Right forelimb (tissue), 1 donor: ENCODE measurements around the gene APOA4.

Experiments
- DNase-seq: peaks from one replicate; pipeline ENCODE4 v3.0.0-alpha.2; 2018

Gene APOA4

GRCh38 chr11:116823031-116823843 is at the start of gene APOA4:
Gene APOA4 (minus strand): TSS chr11:116823304. CDS start chr11:116823191, 113 bp downstream.
- no peak for DNase-seq

- DNase-seq, result no peak
Measured at GRCh38 chr11:116871248-116871647, 48.1 kb upstream of the APOA4 start.

GRCh38 chr11:116870054-116870453 is 47.0 kb upstream of the APOA4 start:
- DNase-seq, result no peak

- no peak for DNase-seq
Measured at GRCh38 chr11:116869610-116870009, 46.5 kb upstream of the APOA4 start.

- no peak for DNase-seq
Measured at GRCh38 chr11:116868066-116868465, 45.0 kb upstream of the APOA4 start.

- DNase-seq, result no peak
Measured at GRCh38 chr11:116867619-116868018, 44.5 kb upstream of the APOA4 start.

- DNase-seq, result no peak
Measured at GRCh38 chr11:116866804-116867455, 43.8 kb upstream of the APOA4 start.

- DNase-seq, result no peak
Measured at GRCh38 chr11:116865696-116866095, 42.6 kb upstream of the APOA4 start.

GRCh38 chr11:116864531-116864930 is 41.4 kb upstream of the APOA4 start:
- no peak for DNase-seq

- no peak for DNase-seq
Measured at GRCh38 chr11:116862951-116863350, 39.8 kb upstream of the APOA4 start.

- DNase-seq, result no peak
Measured at GRCh38 chr11:116862185-116862584, 39.1 kb upstream of the APOA4 start.

GRCh38 chr11:116861539-116861938 is 38.4 kb upstream of the APOA4 start:
- no peak for DNase-seq

GRCh38 chr11:116860303-116860702 is 37.2 kb upstream of the APOA4 start:
- no peak for DNase-seq

- no peak for DNase-seq
Measured at GRCh38 chr11:116859175-116859574, 36.1 kb upstream of the APOA4 start.

GRCh38 chr11:116857936-116858335 is 34.8 kb upstream of the APOA4 start:
- DNase-seq, result no peak

GRCh38 chr11:116857316-116857715 is 34.2 kb upstream of the APOA4 start:
- DNase-seq, result no peak

- no peak for DNase-seq
Measured at GRCh38 chr11:116856423-116856822, 33.3 kb upstream of the APOA4 start.

GRCh38 chr11:116855413-116855812 is 32.3 kb upstream of the APOA4 start:
- no peak for DNase-seq

GRCh38 chr11:116853461-116854073 is 30.5 kb upstream of the APOA4 start:
- no peak for DNase-seq

- DNase-seq, result no peak
Measured at GRCh38 chr11:116852261-116853031, 29.3 kb upstream of the APOA4 start.

- no peak for DNase-seq
Measured at GRCh38 chr11:116851626-116852025, 28.5 kb upstream of the APOA4 start.

- no peak for DNase-seq
Measured at GRCh38 chr11:116849486-116849885, 26.4 kb upstream of the APOA4 start.

GRCh38 chr11:116849060-116849459 is 26.0 kb upstream of the APOA4 start:
- no peak for DNase-seq
